ENCODE data around the gene MYO7A.

MYO7A gene

GRCh38 chr11:77146261-77147035 lies 18.4 kb downstream of the MYO7A start:
- DNase-seq (ENCODE audit: low read depth in 3 of 3), result no peak

- DNase-seq (ENCODE audit: low read depth in 3 of 3), result no peak
Measured at GRCh38 chr11:77147036-77147315, 18.9 kb downstream of the MYO7A start.

- DNase-seq (ENCODE audit: low read depth in 3 of 3), result peak in 1 of 3 experiments; percentile 18
Measured at GRCh38 chr11:77147668-77148321, 19.7 kb downstream of the MYO7A start.

- DNase-seq (ENCODE audit: low read depth in 3 of 3), result no peak
Measured at GRCh38 chr11:77148963-77149715, 21.1 kb downstream of the MYO7A start.

GRCh38 chr11:77149716-77150392 lies 21.8 kb downstream of the MYO7A start:
- DNase-seq (ENCODE audit: low read depth in 3 of 3), result no peak

GRCh38 chr11:77150836-77151235 lies 22.8 kb downstream of the MYO7A start:
- no peak for DNase-seq (ENCODE audit: low read depth in 3 of 3)

GRCh38 chr11:77151804-77152509 lies 23.9 kb downstream of the MYO7A start:
- DNase-seq (ENCODE audit: low read depth in 3 of 3), result peak; percentile 11 to 62 (median 28)

GRCh38 chr11:77152846-77153245 lies 24.8 kb downstream of the MYO7A start:
- no peak for DNase-seq (ENCODE audit: low read depth in 3 of 3)

GRCh38 chr11:77153276-77154185 lies 25.5 kb downstream of the MYO7A start:
- DNase-seq (ENCODE audit: low read depth in 3 of 3), result no peak

GRCh38 chr11:77154381-77155081 lies 26.5 kb downstream of the MYO7A start:
- DNase-seq (ENCODE audit: low read depth in 3 of 3), result no peak

- DNase-seq (ENCODE audit: low read depth in 3 of 3), result no peak
Measured at GRCh38 chr11:77155082-77155475, 27.0 kb downstream of the MYO7A start.

- DNase-seq (ENCODE audit: low read depth in 3 of 3), result no peak
Measured at GRCh38 chr11:77155556-77156130, 27.6 kb downstream of the MYO7A start.

GRCh38 chr11:77156396-77157195 lies 28.6 kb downstream of the MYO7A start:
- DNase-seq (ENCODE audit: low read depth in 3 of 3), result no peak

GRCh38 chr11:77158041-77158695 lies 30.1 kb downstream of the MYO7A start:
- no peak for DNase-seq (ENCODE audit: low read depth in 3 of 3)

GRCh38 chr11:77159219-77159936 lies 31.3 kb downstream of the MYO7A start:
- DNase-seq (ENCODE audit: low read depth in 3 of 3), result no peak

- DNase-seq (ENCODE audit: low read depth in 3 of 3), result no peak
Measured at GRCh38 chr11:77159937-77160495, 32.0 kb downstream of the MYO7A start.

GRCh38 chr11:77163271-77163670 lies 35.2 kb downstream of the MYO7A start:
- DNase-seq (ENCODE audit: low read depth in 3 of 3), result no peak
